ENCODE data around the gene TEX52. TPM values are rescaled to one million over a fixed set of nuclear protein-coding genes. Genes with fewer than 3 reads are reported as not detected.
A peak's percentile ranks its signal among the peaks of the same experiment; 100 is the strongest.

Gene TEX52
- total RNA-seq, 1 donor from 2014 or later = not detected

GRCh38 chr12:2891240-2892053 lies 34.6 kb upstream of the TEX52 start:
- Histone ChIP-seq H3K27me3 (no peaks in the 10 kb centered on the region), H3F3A (ENCODE audit: low read depth) (peaks cover 58% of the 10 kb centered on the region), H3K4me3 (peak overlapping the region; percentile 92), H3K4me1 (peaks cover 13% of the 10 kb centered on the region), H3K36me3 (no peaks in the 10 kb centered on the region), H3K4me2 (peak overlapping the region; percentile 89), H3K9me3 (ENCODE audit: low read depth) (no peaks in the 10 kb centered on the region), H3K9ac (peak overlapping the region; percentile 36), H3K79me2 (ENCODE audit: low read depth) (peaks cover 55% of the 10 kb centered on the region), H4K20me1 (ENCODE audit: low read depth) (peaks cover 51% of the 10 kb centered on the region), H3K27ac (peak overlapping the region; percentile 89), H2AFZ (replicated peaks) (peak overlapping the region; percentile 82)
- TF ChIP-seq CTCF (IDR thresholded peaks at IDR 0.05) (no peak), EZH2 (IDR thresholded peaks at IDR 0.05) (no peak), EZH2phosphoT487 (IDR thresholded peaks at IDR 0.05) (no peak)
- Mint-ChIP-seq H3K9me3 (no peaks in the 10 kb centered on the region), H3K4me1 (peaks cover 42% of the 10 kb centered on the region), H3K4me3 (peak overlapping the region; percentile 98), H3K27me3 (ENCODE audit: insufficient read depth, low read depth) (no peaks in the 10 kb centered on the region), H3K36me3 (peaks cover 6% of the 10 kb centered on the region), H3K27ac (peak overlapping the region; percentile 67)
- peak; percentile 83 for DNase-seq (ENCODE audit: low spot score)

- H3K9me3 ChIP-seq (ENCODE audit: low read depth) = no peaks in the 10 kb centered on the region
- peak within 1 kb of the TSS; percentile 36 for H3K9ac ChIP-seq
- no peaks in the 10 kb centered on the region for H3K9me3 Mint-ChIP-seq
- H3K27ac ChIP-seq = peak within 1 kb of the TSS; percentile 89
- peaks cover 11% of the 10 kb centered on the region for H3K36me3 Mint-ChIP-seq
- H3K27me3 Mint-ChIP-seq (ENCODE audit: insufficient read depth, low read depth) = no peaks in the 10 kb centered on the region
- H3K4me3 Mint-ChIP-seq = peak within 1 kb of the TSS; percentile 98
- peaks cover 13% of the 10 kb centered on the region for H3K4me1 ChIP-seq
- DNase-seq (ENCODE audit: low spot score) = peak; percentile 99
- peak within 1 kb of the TSS; percentile 89 for H3K4me2 ChIP-seq
- peaks cover 55% of the 10 kb centered on the region for H3K79me2 ChIP-seq (ENCODE audit: low read depth)
- H3K27me3 ChIP-seq = no peaks in the 10 kb centered on the region
- peak within 1 kb of the TSS; percentile 82 for H2AFZ ChIP-seq (replicated peaks)
- peaks cover 65% of the 10 kb centered on the region for H3F3A ChIP-seq (ENCODE audit: low read depth)
- peaks cover 6% of the 10 kb centered on the region for H3K36me3 ChIP-seq
- TF ChIP-seq EZH2 (IDR thresholded peaks at IDR 0.05) = no peak
- TF ChIP-seq EZH2phosphoT487 (IDR thresholded peaks at IDR 0.05) = no peak
- TF ChIP-seq CTCF (IDR thresholded peaks at IDR 0.05) = no peak
- H3K4me3 ChIP-seq = peak within 1 kb of the TSS; percentile 92
- H3K4me1 Mint-ChIP-seq = peaks cover 40% of the 10 kb centered on the region
- H3K27ac Mint-ChIP-seq = peak within 1 kb of the TSS; percentile 95
- H4K20me1 ChIP-seq (ENCODE audit: low read depth) = peaks cover 50% of the 10 kb centered on the region
Measured at GRCh38 chr12:2890388-2891239, 33.8 kb upstream of the TEX52 start, which contains the start of gene TULP3. TSS of gene TULP3 (plus strand) at chr12:2890891. CDS start at chr12:2890948, 57 bp downstream.

GRCh38 chr12:2890001-2890387 lies 33.2 kb upstream of the TEX52 start:
- H3F3A ChIP-seq (ENCODE audit: low read depth) = peaks cover 64% of the 10 kb centered on the region
- TF ChIP-seq EZH2phosphoT487 (IDR thresholded peaks at IDR 0.05) (no peak), EZH2 (IDR thresholded peaks at IDR 0.05) (no peak), CTCF (IDR thresholded peaks at IDR 0.05) (no peak)
- H3K36me3 ChIP-seq = peaks cover 6% of the 10 kb centered on the region
- H3K4me1 ChIP-seq = peaks cover 11% of the 10 kb centered on the region
- H3K9ac ChIP-seq = no peak overlapping the region
- Mint-ChIP-seq H3K27ac (peak overlapping the region; percentile 95), H3K9me3 (no peaks in the 10 kb centered on the region), H3K36me3 (peaks cover 13% of the 10 kb centered on the region), H3K4me1 (peaks cover 36% of the 10 kb centered on the region), H3K27me3 (ENCODE audit: insufficient read depth, low read depth) (peaks cover 4% of the 10 kb centered on the region), H3K4me3 (peak overlapping the region; percentile 98)
- peak overlapping the region; percentile 69 for H3K4me2 ChIP-seq
- H3K27me3 ChIP-seq = no peaks in the 10 kb centered on the region
- DNase-seq (ENCODE audit: low spot score) = no peak
- peak overlapping the region; percentile 30 for H2AFZ ChIP-seq (replicated peaks)
- H3K9me3 ChIP-seq (ENCODE audit: low read depth) = no peaks in the 10 kb centered on the region
- H3K4me3 ChIP-seq = peak overlapping the region; percentile 92
- peaks cover 51% of the 10 kb centered on the region for H3K79me2 ChIP-seq (ENCODE audit: low read depth)
- peaks cover 48% of the 10 kb centered on the region for H4K20me1 ChIP-seq (ENCODE audit: low read depth)
- H3K27ac ChIP-seq = peak overlapping the region; percentile 38
